H7 (cell line): ENCODE results near the gene ABCC3. TPM values are rescaled to one million over a fixed set of nuclear protein-coding genes. Genes with fewer than 3 reads are reported as not detected.

Experiments used
- DNase-seq: peaks from one replicate; pipeline ENCODE4 v3.0.0; 2012
- H3K27me3 ChIP-seq: 2 replicates; pipeline ENCODE4 v1.6.0; 2011; ENCODE audit warnings: mild to moderate bottlenecking, low read length; ENCODE audit not compliant: control insufficient read depth, insufficient read depth
- H3K36me3 ChIP-seq: replicated peaks from 2 replicates; pipeline ENCODE4 v1.5.1; 2011; ENCODE audit warnings: low read length; ENCODE audit not compliant: control insufficient read depth, insufficient read depth
- H3K4me3 ChIP-seq: 2 replicates; pipeline ENCODE4 v1.5.1; 2011; ENCODE audit warnings: low read depth, mild to moderate bottlenecking, control low read depth, low read length, moderate library complexity; ENCODE audit not compliant: insufficient read depth
- total RNA-seq: library from RNA; depleted of rRNA; stranded (reverse); fragments of >200 nt; shearing (Covaris generic); gene quantifications from 2 replicates; pipeline ENCODE4 v1.2.3, GENCODE V29; 2014

The ABCC3 gene
- total RNA-seq, 1 experiment from 2014 or later = 0.48 TPM

DNA sequence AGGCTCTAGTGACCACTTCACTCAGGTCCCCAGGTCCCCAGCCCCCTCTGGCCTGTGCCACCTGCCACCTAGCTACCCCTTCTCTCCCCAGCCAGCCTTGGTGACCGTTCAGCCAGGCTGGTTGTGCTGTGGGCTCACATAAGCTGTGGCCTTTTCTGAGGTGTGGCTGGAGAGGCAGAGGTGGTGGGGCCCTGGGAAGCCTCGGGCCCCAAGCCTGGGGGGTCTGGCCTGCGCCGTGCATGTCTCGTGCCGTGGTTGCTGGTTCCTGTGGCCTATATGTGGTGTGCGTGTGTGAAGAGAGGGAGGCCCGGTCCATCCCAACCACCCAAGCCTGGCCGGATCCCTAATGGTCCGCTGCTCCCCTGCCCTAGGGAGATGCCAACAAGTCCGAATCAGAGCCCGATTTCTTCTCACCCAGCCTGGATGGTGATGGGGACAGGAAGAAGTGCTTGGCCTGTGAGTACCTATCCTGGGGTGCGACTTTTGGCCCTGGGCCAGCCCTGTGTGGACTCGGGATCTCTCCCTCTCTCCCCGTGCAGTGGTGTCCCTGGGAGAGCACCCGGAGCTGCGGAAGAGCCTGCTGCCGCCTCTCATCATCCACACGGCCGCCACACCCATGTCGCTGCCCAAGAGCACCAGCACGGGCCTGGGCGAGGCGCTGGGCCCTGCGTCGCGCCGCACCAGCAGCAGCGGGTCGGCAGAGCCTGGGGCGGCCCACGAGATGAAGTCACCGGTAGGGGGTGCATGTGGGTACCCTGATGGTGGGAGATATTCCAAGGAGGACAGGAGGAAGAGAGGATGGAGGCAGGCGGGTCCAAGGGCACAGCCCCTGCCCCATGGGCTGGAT, 38.3 kb upstream of the ABCC3 start:
- H3K27me3 ChIP-seq = no peaks in the 10 kb centered on the region
- no peaks in the 10 kb centered on the region for H3K36me3 ChIP-seq
- H3K4me3 ChIP-seq = no peak overlapping the region
- DNase-seq = peak; percentile 97

DNA sequence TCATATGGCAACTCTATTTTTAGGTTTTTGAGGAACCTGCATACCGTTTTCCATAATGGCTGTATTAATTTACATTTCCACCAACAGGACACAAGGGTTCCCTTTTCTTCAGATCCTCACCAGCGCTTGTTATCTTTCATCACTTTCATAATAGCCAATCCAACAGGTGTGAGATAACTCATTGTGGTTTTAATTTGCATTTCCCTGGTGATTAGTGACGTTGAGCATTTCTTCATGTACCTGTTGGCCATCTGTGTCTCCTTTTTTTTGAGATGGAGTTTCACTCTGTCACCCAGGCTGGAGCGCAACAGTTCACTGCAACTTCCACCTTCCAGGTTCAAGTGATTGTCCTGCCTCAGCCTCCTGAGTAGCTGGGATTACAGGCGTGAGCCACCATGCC, 36.2 kb upstream of the ABCC3 start:
- Histone ChIP-seq H3K4me3 (no peak overlapping the region), H3K36me3 (no peaks in the 10 kb centered on the region), H3K27me3 (no peaks in the 10 kb centered on the region)
- DNase-seq = no peak

DNA sequence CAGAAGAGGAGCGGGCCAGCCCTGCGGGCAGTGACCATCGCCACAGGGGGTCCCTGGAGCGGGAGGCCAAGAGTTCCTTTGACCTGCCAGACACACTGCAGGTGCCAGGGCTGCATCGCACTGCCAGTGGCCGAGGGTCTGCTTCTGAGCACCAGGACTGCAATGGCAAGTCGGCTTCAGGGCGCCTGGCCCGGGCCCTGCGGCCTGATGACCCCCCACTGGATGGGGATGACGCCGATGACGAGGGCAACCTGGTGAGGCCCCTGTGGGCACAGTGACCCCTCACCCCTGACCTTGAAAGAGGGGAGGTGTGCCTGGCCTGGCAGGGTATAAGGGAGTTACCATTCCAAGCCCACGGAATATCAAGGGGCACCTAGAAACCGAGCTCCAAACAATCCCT, 35.1 kb upstream of the ABCC3 start:
- DNase-seq = no peak
- Histone ChIP-seq H3K4me3 (no peak overlapping the region), H3K27me3 (no peaks in the 10 kb centered on the region), H3K36me3 (no peaks in the 10 kb centered on the region)

DNA sequence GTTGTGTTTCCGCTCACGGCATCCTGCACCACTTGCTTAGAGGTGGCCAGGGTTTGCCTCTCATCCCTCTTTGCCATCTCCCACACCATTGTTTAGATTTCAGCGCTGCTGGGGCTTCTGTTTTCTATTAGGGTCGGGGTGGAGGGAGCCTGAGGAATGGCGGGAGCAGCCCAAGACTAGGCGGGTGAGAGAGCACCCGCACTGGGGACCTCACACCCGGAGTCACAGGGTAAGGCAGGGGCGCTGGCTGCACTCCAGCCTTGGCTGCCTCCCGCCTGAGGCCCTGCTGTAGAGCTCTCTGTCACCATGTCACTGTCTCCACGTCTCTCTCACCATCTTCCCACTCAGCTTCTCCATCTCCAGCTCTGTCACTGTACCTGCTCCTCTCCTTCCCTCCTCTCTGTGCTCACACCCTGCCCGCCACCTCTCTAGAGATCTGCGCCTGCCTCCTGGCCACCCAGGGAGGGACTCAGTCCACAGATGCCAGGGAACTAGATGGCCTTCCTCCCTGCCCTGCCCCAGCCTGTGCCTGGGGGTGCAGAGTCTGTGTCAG, 32.8 kb upstream of the ABCC3 start:
- no peak overlapping the region for H3K4me3 ChIP-seq
- no peak for DNase-seq
- H3K36me3 ChIP-seq = no peaks in the 10 kb centered on the region
- H3K27me3 ChIP-seq = no peaks in the 10 kb centered on the region

DNA sequence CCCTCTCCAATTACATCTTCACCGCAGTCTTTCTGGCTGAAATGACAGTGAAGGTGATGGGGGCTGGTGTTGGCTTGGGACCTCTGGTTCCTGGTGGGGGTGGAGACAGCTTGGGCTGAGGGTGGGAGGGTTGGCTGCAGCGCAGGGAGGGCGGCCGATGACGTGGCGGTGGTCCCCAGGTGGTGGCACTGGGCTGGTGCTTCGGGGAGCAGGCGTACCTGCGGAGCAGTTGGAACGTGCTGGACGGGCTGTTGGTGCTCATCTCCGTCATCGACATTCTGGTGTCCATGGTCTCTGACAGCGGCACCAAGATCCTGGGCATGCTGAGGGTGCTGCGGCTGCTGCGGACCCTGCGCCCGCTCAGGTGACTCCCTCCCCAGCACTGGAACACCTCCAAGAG, 31.8 kb upstream of the ABCC3 start:
- no peak for DNase-seq
- H3K4me3 ChIP-seq = no peak overlapping the region
- no peaks in the 10 kb centered on the region for H3K36me3 ChIP-seq
- no peaks in the 10 kb centered on the region for H3K27me3 ChIP-seq

DNA sequence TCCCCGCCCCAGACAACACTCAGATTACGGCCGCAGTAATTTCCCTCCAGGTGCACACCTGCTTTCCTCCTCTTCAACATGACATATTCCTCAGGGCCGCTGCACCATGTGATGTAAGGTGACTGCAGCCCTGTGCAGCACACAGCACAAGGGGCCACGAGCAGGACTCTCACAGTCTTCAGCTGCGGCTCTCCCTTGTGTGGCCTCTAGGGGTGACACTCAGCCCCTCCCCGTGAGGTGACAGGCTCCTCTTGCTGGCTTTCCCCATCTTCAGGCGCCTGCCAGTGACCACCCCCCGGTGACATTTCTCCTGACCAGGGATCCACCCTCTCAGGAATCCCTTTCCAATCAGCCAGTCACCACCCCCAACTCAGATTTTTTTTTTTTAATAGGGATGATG, 31.3 kb upstream of the ABCC3 start:
- H3K27me3 ChIP-seq = no peaks in the 10 kb centered on the region
- DNase-seq = peak; percentile 88
- H3K4me3 ChIP-seq = no peak overlapping the region
- H3K36me3 ChIP-seq = no peaks in the 10 kb centered on the region

DNA sequence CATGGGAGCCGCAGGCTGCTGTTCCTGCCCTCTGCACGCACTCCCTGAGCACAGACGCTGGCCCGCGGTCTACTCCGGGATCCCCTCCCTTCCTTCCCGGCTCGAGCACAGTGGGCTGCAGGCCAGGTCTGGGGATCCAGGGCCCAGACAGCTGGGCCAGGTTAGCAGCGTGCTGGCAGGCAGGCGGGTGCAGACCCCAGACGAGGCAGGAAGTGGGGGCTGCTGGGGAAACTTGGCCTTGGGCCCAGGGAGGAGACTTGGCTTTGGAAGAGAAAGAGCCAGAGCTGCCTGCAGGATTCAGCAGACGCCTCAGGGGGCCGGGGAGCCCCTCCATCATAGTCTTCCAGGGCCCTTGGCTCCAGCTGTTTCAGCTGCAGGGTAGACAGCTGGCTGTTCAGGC, 30.2 kb upstream of the ABCC3 start:
- H3K36me3 ChIP-seq = no peaks in the 10 kb centered on the region
- peak; percentile 86 for DNase-seq
- no peaks in the 10 kb centered on the region for H3K27me3 ChIP-seq
- no peak overlapping the region for H3K4me3 ChIP-seq

DNA sequence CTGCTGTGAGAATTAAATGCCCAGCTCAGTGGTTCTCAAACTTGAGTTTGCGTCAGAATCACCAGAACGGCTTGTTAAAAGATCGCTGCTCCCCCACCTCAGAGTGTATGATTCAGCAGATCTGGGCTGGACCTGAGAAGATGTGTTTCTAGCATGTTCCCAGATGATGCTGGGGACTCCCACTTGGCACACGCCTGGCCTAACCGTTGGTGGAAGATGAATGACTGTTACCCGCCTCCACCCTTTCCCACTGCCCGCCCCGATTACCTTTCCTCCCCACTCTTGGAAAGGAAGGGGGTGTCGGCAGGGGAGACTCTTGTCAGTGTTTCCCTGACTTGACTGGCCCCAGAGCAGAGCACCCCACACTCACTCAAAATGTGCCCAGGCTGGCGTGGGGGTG, 29.3 kb upstream of the ABCC3 start:
- DNase-seq = no peak
- H3K4me3 ChIP-seq = no peak overlapping the region

DNA sequence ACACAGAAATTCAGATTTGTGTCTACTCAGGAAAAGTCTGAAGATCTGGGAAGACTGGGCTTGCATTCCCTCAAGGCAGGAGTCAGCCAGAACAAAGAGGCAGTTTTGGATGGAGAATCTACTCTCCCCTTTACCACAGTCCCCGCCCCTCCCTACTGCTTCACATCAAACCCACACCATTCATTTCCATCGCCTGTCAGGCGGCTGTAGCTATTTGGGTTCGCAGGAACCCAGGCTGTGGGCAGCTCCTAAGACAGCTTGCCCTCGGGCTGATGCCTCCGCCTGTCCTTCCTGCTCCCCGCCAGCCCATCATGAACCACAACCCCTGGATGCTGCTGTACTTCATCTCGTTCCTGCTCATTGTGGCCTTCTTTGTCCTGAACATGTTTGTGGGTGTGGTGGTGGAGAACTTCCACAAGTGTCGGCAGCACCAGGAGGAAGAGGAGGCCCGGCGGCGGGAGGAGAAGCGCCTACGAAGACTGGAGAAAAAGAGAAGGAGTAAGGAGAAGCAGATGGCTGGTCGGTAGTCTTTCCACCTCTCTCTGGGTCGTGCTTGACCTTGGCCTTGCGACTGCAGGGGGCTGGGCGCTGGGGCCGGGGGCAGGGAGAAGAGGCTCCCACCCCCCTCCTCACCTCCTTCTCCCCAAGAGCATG, 27.0 kb upstream of the ABCC3 start:
- Histone ChIP-seq H3K4me3 (no peak overlapping the region), H3K36me3 (no peaks in the 10 kb centered on the region), H3K27me3 (no peaks in the 10 kb centered on the region)
- no peak for DNase-seq

More for the DNA sequence above, 29.3 kb upstream of the ABCC3 start:
- Histone ChIP-seq H3K27me3 (no peaks in the 10 kb centered on the region), H3K36me3 (no peaks in the 10 kb centered on the region)

DNA sequence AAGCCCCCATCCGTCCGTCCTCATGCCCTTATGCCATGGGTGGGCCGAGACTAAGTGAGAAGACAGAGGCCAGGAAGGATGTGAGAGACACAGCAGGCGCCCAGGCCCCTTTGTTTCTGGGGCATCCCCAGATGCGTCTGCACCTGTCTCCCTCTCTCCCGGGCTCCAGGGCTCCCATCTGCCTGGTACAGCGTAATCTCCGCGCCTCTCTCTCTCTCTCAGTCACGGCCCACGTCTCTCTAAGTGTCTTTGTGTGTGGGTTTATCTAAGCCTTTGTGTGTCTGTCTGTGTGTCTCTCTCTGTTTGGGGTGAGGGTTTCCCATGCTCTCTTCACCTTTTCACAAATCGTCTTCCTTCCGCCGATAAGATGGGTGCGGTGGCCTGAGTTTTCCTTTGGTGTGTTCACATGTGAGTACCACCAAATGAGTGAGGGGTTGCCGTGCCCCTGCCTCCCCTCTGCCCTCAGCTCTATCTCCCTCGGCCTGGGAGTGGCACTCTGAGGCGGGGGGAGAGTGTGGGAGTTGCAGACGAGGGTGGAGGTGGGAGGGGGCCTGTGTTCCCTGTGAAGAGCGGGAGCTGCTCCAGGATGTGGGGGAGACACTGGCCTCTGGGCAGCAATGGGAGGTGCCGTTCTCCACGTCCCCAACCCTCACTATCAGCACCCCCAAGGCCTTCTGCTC, 25.8 kb upstream of the ABCC3 start:
- DNase-seq = peak; percentile 81
- H3K4me3 ChIP-seq = no peak overlapping the region
- no peaks in the 10 kb centered on the region for H3K27me3 ChIP-seq
- H3K36me3 ChIP-seq = no peaks in the 10 kb centered on the region

DNA sequence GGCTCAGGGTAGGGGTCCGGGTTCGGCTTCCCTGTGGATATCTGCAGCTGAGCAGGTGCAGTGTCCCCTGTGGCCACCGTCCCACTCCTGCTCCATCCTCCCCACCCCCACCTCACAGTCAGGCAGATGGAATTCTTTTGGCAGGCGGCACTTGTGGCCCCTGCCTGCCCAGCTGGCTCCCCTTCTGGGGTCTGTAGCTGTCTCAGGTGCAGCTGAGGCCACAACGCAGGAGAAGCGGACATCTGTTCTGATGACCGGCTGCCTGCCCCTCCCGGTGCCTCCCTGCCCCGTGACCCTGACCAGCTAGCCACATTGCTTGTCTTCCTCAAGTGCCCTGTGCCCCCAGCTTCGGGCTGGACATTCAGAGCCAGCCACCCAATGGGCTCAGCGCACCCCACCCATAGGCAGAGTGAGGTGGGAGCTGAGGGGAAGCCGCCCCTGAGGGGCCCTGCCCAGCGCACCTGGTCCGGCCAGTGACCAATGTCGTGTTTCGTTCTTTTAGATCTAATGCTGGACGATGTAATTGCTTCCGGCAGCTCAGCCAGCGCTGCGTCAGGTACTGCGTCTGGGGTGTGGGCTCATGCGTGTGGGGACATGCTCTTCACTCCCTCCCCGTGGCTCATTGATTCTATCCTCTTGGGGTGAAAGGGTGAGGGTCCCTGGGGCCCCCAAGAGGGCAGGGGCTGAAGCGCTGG, 25.2 kb upstream of the ABCC3 start:
- H3K27me3 ChIP-seq = no peaks in the 10 kb centered on the region
- no peak for DNase-seq
- no peaks in the 10 kb centered on the region for H3K36me3 ChIP-seq
- H3K4me3 ChIP-seq = no peak overlapping the region

DNA sequence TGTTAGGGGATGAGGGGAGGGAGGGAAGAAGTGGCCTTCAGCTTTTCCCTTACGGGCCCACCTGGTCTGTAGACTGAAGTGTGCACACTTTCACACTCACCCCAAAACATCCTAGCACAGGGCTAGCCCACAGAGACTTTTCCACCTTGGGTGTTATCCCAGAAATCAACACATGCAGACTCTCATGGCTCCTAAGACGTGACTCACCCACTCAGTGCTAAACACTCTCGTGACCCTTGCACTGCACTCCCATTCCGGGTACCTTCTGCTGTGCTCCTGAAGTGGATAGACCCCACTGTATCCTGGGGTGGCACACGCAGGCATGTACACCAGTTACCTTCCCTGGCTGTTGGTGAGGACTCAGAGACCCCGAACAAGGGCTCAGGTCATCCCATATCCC, 23.0 kb upstream of the ABCC3 start:
- DNase-seq = no peak
- Histone ChIP-seq H3K27me3 (no peaks in the 10 kb centered on the region), H3K4me3 (no peak overlapping the region), H3K36me3 (no peaks in the 10 kb centered on the region)

DNA sequence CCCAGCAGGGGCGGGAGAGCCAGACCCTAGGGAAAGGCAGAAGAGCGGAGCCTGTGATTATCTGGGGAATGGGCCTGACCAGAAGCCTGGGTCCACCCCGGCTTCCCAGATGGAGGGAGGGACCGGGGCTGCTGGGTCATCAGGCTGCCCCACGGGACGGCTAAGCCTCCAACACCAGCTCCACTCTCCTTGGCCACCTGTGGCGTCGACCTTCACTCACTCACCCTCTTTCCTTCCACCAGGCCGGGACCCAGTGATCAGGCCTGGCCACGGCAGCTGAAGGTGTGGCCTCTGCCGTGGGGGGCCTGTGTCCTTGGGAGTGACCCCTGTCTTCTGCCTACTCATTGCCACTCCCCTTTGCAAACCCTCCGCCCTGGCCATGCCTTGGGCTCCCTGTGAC, 22.4 kb upstream of the ABCC3 start:
- H3K4me3 ChIP-seq = no peak overlapping the region
- no peaks in the 10 kb centered on the region for H3K27me3 ChIP-seq
- DNase-seq = no peak
- H3K36me3 ChIP-seq = no peaks in the 10 kb centered on the region
